ENCODE results near the gene AMH.

The AMH gene

GRCh38 chr19:2282862-2283237 is 33.7 kb downstream of the AMH start:
- Histone ChIP-seq H3K14ac (ENCODE audit: low read length) (no peak overlapping the region), H4K8ac (ENCODE audit: low read depth, low read length) (peak overlapping the region; percentile 17), H3K9ac (ENCODE audit: low read depth, low read length, poor library complexity) (no peak overlapping the region), H2BK15ac (ENCODE audit: low read length) (no peak overlapping the region), H2BK5ac (ENCODE audit: low read length) (no peak overlapping the region), H2BK12ac (ENCODE audit: low read length) (no peak overlapping the region), H3K27ac (replicated peaks; ENCODE audit: low read length) (no peak overlapping the region), H2AFZ (ENCODE audit: low read length) (peak overlapping the region; percentile 84), H2AK5ac (ENCODE audit: low read depth, low read length) (no peak overlapping the region), H3K4me3 (ENCODE audit: low read length in 2 of 2) (no peak overlapping the region), H2BK120ac (ENCODE audit: low read depth, low read length) (no peak overlapping the region), H4K91ac (ENCODE audit: low read depth, low read length, poor library complexity) (no peak overlapping the region), H3K27me3 (ENCODE audit: control insufficient read depth in 3 of 3, insufficient read depth in 3 of 3, low read depth in 1 of 3, low read length in 3 of 3) (peaks cover 1 to 32% (median 1%) of the 10 kb centered on the region in 3 experiments), H3K4me1 (ENCODE audit: control insufficient read depth in 2 of 2, insufficient read depth in 1 of 2, low read depth in 1 of 2, low read length in 2 of 2) (peaks cover 3 to 8% of the 10 kb centered on the region in 2 donors), H3K36me3 (replicated peaks in 1 of 2; ENCODE audit: control insufficient read depth in 2 of 2, insufficient read depth in 2 of 2, low read length in 2 of 2) (no peaks in the 10 kb centered on the region), H3K4me2 (ENCODE audit: insufficient read depth, low read length, poor library complexity, severe bottlenecking) (no peak overlapping the region), H3K18ac (ENCODE audit: low read length) (no peak overlapping the region), H3K9me3 (replicated peaks in 1 of 2; ENCODE audit: control insufficient read depth in 2 of 2, insufficient read depth in 1 of 2, low read depth in 1 of 2, low read length in 2 of 2) (no peaks in the 10 kb centered on the region), H3K4ac (ENCODE audit: low read length) (no peak overlapping the region), H3K79me1 (ENCODE audit: low read depth, low read length) (peaks cover 1% of the 10 kb centered on the region), H3K23ac (ENCODE audit: low read depth, low read length, poor library complexity) (no peak overlapping the region)
- DNase-seq (ENCODE audit: low spot score), result no peak
- WGBS, 2 donors (ENCODE audit: extremely low coverage in 2 of 2, insufficient read length in 2 of 2, insufficient replicate concordance in 1 of 2), result no CpG with 5 or more reads among the region's 11 CpGs

DNA sequence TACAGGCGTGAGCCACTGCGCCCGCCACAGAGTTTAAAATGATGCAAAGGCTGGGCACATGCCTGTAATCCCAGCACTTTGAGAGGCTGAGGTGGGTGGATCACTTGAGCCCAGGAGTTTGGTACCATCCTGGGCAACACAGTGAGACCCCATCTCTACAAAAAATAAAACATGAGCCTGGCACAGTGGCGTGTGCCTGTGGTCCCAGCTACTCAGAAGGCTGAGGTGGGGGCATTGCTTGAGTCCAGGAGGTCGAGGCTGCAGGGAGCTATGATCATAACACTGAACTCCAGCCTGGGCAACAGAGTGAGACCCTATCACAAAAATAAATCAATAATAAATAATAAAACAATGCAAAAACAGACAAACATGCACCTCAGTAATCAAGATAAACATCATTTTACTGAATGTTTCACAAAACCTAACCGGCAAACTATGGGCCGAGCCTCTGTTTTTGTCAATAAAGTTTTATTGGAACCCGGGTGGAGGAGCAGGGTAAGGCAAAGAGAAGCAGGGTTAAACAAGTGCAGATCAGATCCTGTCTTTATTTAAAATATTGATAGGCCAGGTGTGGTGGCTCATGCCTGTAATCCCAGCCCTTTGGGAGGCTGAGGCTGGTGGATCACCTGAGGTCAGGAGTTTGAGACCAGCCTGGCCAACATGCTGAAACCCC is 34.8 kb downstream of the AMH start:
- Histone ChIP-seq H3K18ac (ENCODE audit: low read length) (no peak overlapping the region), H3K4me2 (ENCODE audit: insufficient read depth, low read length, poor library complexity, severe bottlenecking) (no peak overlapping the region), H3K4ac (ENCODE audit: low read length) (no peak overlapping the region), H3K27me3 (ENCODE audit: control insufficient read depth in 3 of 3, insufficient read depth in 3 of 3, low read depth in 1 of 3, low read length in 3 of 3) (peaks cover 9 to 44% (median 13%) of the 10 kb centered on the region in 3 experiments), H2AK5ac (ENCODE audit: low read depth, low read length) (no peak overlapping the region), H2BK120ac (ENCODE audit: low read depth, low read length) (no peak overlapping the region), H3K9me3 (replicated peaks in 1 of 2; ENCODE audit: control insufficient read depth in 2 of 2, insufficient read depth in 1 of 2, low read depth in 1 of 2, low read length in 2 of 2) (no peaks in the 10 kb centered on the region), H3K23ac (ENCODE audit: low read depth, low read length, poor library complexity) (no peak overlapping the region), H2BK5ac (ENCODE audit: low read length) (no peak overlapping the region), H3K4me1 (ENCODE audit: control insufficient read depth in 2 of 2, insufficient read depth in 1 of 2, low read depth in 1 of 2, low read length in 2 of 2) (peaks cover 3 to 8% of the 10 kb centered on the region in 2 donors), H2BK12ac (ENCODE audit: low read length) (no peak overlapping the region), H3K14ac (ENCODE audit: low read length) (no peak overlapping the region), H2AFZ (ENCODE audit: low read length) (no peak overlapping the region), H3K27ac (replicated peaks; ENCODE audit: low read length) (no peak overlapping the region), H3K36me3 (replicated peaks in 1 of 2; ENCODE audit: control insufficient read depth in 2 of 2, insufficient read depth in 2 of 2, low read length in 2 of 2) (no peaks in the 10 kb centered on the region), H4K8ac (ENCODE audit: low read depth, low read length) (no peak overlapping the region), H4K91ac (ENCODE audit: low read depth, low read length, poor library complexity) (no peak overlapping the region), H2BK15ac (ENCODE audit: low read length) (no peak overlapping the region), H3K4me3 (ENCODE audit: low read length in 2 of 2) (no peak overlapping the region), H3K79me1 (ENCODE audit: low read depth, low read length) (peaks cover 1% of the 10 kb centered on the region), H3K9ac (ENCODE audit: low read depth, low read length, poor library complexity) (no peak overlapping the region)
- DNase-seq (ENCODE audit: low spot score), result no peak
- no CpG with 5 or more reads among the region's 8 CpGs for WGBS, 2 donors (ENCODE audit: extremely low coverage in 2 of 2, insufficient read length in 2 of 2, insufficient replicate concordance in 1 of 2)

DNA sequence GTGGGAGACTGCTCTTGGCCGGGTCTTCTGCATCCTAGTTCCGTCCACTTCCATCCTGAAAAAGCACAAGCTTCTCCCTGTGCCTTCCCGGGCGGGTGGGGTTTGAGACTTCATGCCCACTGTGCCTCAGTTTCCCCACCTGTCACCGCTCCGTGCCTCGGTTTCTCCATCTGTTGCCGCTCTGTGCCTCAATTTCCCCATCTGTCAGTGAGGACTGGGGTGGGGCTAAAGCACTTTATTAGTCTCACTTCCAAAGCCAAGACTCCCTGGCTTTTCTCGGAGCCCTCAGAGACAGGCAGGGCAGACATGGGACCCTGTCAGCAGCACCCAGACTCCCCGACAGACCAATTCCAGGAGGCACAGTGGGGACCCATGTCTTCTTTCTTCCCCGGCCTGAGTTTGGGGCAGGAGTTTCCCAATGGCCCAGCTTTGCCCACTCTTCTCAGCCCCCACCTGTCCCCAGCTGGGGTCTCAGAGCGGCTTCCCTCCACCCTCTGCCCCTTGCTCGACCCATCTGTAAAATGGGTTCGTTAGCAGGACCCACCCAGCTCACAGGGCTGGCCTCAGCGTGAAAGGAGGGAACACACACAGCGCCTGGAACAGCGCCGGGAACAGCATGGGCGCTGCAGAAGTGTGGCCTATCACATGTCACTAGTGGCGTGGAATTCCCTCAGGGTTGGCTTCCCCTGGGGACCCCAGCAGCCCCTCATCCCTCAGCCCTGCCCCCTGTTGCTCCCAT is 37.4 kb downstream of the AMH start:
- Histone ChIP-seq H3K4me2 (ENCODE audit: insufficient read depth, low read length, poor library complexity, severe bottlenecking) (no peak overlapping the region), H3K4me1 (ENCODE audit: control insufficient read depth in 2 of 2, insufficient read depth in 1 of 2, low read depth in 1 of 2, low read length in 2 of 2) (peaks cover 8 to 17% of the 10 kb centered on the region in 2 donors), H3K27me3 (ENCODE audit: control insufficient read depth in 3 of 3, insufficient read depth in 3 of 3, low read depth in 1 of 3, low read length in 3 of 3) (peaks cover 32 to 69% (median 35%) of the 10 kb centered on the region in 3 experiments), H3K79me1 (ENCODE audit: low read depth, low read length) (peaks cover 3% of the 10 kb centered on the region), H2BK120ac (ENCODE audit: low read depth, low read length) (no peak overlapping the region), H3K27ac (replicated peaks; ENCODE audit: low read length) (no peak overlapping the region), H3K4ac (ENCODE audit: low read length) (no peak overlapping the region), H3K23ac (ENCODE audit: low read depth, low read length, poor library complexity) (no peak overlapping the region), H3K9me3 (replicated peaks in 1 of 2; ENCODE audit: control insufficient read depth in 2 of 2, insufficient read depth in 1 of 2, low read depth in 1 of 2, low read length in 2 of 2) (peaks cover 0 to 2% of the 10 kb centered on the region in 2 donors), H3K9ac (ENCODE audit: low read depth, low read length, poor library complexity) (no peak overlapping the region), H2BK12ac (ENCODE audit: low read length) (peak overlapping the region; percentile 41), H3K4me3 (ENCODE audit: low read length in 2 of 2) (no peak overlapping the region), H4K91ac (ENCODE audit: low read depth, low read length, poor library complexity) (no peak overlapping the region), H2AFZ (ENCODE audit: low read length) (no peak overlapping the region), H2BK5ac (ENCODE audit: low read length) (no peak overlapping the region), H3K14ac (ENCODE audit: low read length) (peak overlapping the region; percentile 56), H3K36me3 (replicated peaks in 1 of 2; ENCODE audit: control insufficient read depth in 2 of 2, insufficient read depth in 2 of 2, low read length in 2 of 2) (no peaks in the 10 kb centered on the region), H2BK15ac (ENCODE audit: low read length) (no peak overlapping the region), H2AK5ac (ENCODE audit: low read depth, low read length) (peak overlapping the region; percentile 63), H4K8ac (ENCODE audit: low read depth, low read length) (no peak overlapping the region), H3K18ac (ENCODE audit: low read length) (no peak overlapping the region)
- WGBS, 2 donors (ENCODE audit: extremely low coverage in 2 of 2, insufficient read length in 2 of 2, insufficient replicate concordance in 1 of 2), result no CpG with 5 or more reads among the region's 20 CpGs
- no peak for DNase-seq (ENCODE audit: low spot score)

DNA sequence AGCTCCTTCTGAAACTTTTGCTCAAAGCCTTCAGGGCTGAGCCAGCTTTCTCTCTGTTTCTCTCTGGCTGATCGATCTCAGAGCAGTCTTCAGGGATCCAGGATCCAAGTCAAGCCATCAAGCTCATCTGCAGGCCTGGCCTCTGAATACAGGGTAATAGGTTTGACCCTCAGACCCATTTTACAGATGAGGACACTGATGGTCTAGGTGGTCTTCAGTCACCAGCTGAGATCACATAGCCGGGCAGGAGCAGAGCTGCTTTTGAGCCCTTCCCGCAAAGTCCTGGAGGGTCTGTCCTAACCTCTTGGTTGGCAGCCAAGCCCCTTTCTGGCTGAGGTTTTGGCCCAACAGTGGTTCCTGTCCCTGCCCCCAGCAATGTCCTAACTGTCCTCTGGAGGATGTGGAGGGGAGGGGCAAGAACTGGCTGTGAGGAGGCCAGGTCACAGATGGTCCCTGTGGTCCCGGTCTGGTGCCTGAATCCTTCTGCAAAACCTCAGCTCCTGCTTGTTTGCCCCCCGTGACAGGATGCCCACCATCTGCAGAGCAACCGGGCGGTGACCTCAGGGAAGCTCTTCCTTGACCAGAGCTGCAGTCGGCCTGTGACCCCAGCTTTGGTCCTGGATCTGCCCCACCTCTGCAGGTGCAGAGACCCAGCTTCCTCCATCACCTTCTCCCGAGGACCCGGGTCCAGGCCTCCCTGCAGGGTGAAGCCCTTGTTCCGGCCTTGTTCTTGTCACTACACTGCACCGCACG is 38.6 kb downstream of the AMH start:
- H2BK5ac ChIP-seq (ENCODE audit: low read length), result no peak overlapping the region
- peaks cover 3% of the 10 kb centered on the region for H3K79me1 ChIP-seq (ENCODE audit: low read depth, low read length)
- no peak overlapping the region for H4K91ac ChIP-seq (ENCODE audit: low read depth, low read length, poor library complexity)
- no peak overlapping the region for H2AFZ ChIP-seq (ENCODE audit: low read length)
- no peak overlapping the region for H4K8ac ChIP-seq (ENCODE audit: low read depth, low read length)
- H3K14ac ChIP-seq (ENCODE audit: low read length), result peak overlapping the region; percentile 82
- H3K9ac ChIP-seq (ENCODE audit: low read depth, low read length, poor library complexity), result no peak overlapping the region
- H3K4ac ChIP-seq (ENCODE audit: low read length), result no peak overlapping the region
- no peak for DNase-seq (ENCODE audit: low spot score)
- peaks cover 0 to 14% of the 10 kb centered on the region in 2 donors for H3K4me1 ChIP-seq (ENCODE audit: control insufficient read depth in 2 of 2, insufficient read depth in 1 of 2, low read depth in 1 of 2, low read length in 2 of 2)
- no peak overlapping the region for H2BK15ac ChIP-seq (ENCODE audit: low read length)
- H2AK5ac ChIP-seq (ENCODE audit: low read depth, low read length), result peak overlapping the region; percentile 68
- H3K27ac ChIP-seq (replicated peaks; ENCODE audit: low read length), result no peak overlapping the region
- H2BK12ac ChIP-seq (ENCODE audit: low read length), result no peak overlapping the region
- no peak overlapping the region for H2BK120ac ChIP-seq (ENCODE audit: low read depth, low read length)
- no peaks in the 10 kb centered on the region for H3K36me3 ChIP-seq (replicated peaks in 1 of 2; ENCODE audit: control insufficient read depth in 2 of 2, insufficient read depth in 2 of 2, low read length in 2 of 2)
- no peak overlapping the region for H3K4me3 ChIP-seq (ENCODE audit: low read length in 2 of 2)
- no peak overlapping the region for H3K4me2 ChIP-seq (ENCODE audit: insufficient read depth, low read length, poor library complexity, severe bottlenecking)
- WGBS, 2 donors (ENCODE audit: extremely low coverage in 2 of 2, insufficient read length in 2 of 2, insufficient replicate concordance in 1 of 2), result no CpG with 5 or more reads among the region's 13 CpGs
- H3K27me3 ChIP-seq (ENCODE audit: control insufficient read depth in 3 of 3, insufficient read depth in 3 of 3, low read depth in 1 of 3, low read length in 3 of 3), result peaks cover 32 to 67% (median 38%) of the 10 kb centered on the region in 3 experiments
- H3K18ac ChIP-seq (ENCODE audit: low read length), result peak overlapping the region; percentile 48
- peaks cover 0 to 3% of the 10 kb centered on the region in 2 donors for H3K9me3 ChIP-seq (replicated peaks in 1 of 2; ENCODE audit: control insufficient read depth in 2 of 2, insufficient read depth in 1 of 2, low read depth in 1 of 2, low read length in 2 of 2)
- peak overlapping the region; percentile 93 for H3K23ac ChIP-seq (ENCODE audit: low read depth, low read length, poor library complexity)
